ENCODE data around the gene SNAP29. TPM values are rescaled to one million over a fixed set of nuclear protein-coding genes. Genes with fewer than 3 reads are reported as not detected.

SNAP29 gene
- total and polyA plus RNA-seq, 9 of the 15 experiments (the other 6 are each of a cell fraction or from before 2014, with no cell fraction given), result 19.5 to 250 (median 75.9) TPM

DNA sequence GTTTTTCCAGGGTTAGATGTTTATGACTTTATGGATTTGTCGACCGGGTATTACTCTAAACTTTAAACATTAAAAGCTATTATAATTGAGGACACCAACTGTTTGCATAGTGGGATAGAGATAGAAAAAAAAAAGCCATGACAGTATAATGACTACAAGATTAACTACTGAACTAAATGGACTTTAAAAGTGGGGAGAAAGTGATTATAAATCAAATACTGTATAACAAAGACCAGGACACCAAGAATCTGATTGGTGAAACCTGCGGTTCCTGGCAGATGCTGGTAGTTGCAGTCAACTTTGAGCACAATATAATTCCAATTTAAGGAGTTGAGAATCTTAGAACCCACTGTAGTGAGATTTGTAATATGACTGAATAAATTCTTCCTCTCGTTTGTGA, 60.9 kb downstream of the SNAP29 start (continued):
- TF ChIP-seq TAF1 (IDR thresholded peaks at IDR 0.05; ENCODE audit: control insufficient read depth, extremely low read depth, insufficient read depth, low read length, severe bottlenecking) (no peak), ZNF780A (CRISPR knock-in tag; IDR thresholded peaks at IDR 0.05) (no peak), MTA1 (IDR thresholded peaks at IDR 0.05; ENCODE audit: borderline replicate concordance) (no peak), SIRT6 (IDR thresholded peaks at IDR 0.05; ENCODE audit: low read depth, low read length) (no peak), PHF8 (IDR thresholded peaks at IDR 0.05; ENCODE audit: borderline replicate concordance, low read length) (0 out of 2 replicates have a peak, but pooled peaks have one; percentile 11), POLR2AphosphoS5 (IDR thresholded peaks at IDR 0.05; ENCODE audit: control insufficient read depth, insufficient read depth, low read depth, low read length) (no peak), MCM3 (IDR thresholded peaks at IDR 0.05) (no peak), ZNF197 (CRISPR knock-in tag; IDR thresholded peaks at IDR 0.05; ENCODE audit: low read depth) (no peak), RBFOX2 (IDR thresholded peaks at IDR 0.05; ENCODE audit: low read depth, low read length) (peak; percentile 62; the same call in 1 of the 2 replicates), ZNF311 (CRISPR knock-in tag; IDR thresholded peaks at IDR 0.05) (no peak), SMARCB1 (IDR thresholded peaks at IDR 0.05; ENCODE audit: insufficient read length, low read depth) (peak; percentile 13), ETV6 (IDR thresholded peaks at IDR 0.05; ENCODE audit: borderline replicate concordance in 1 of 2, low read depth in 2 of 2, low read length in 1 of 2) (no peak), ETV6 (CRISPR knock-in tag; IDR thresholded peaks at IDR 0.05; ENCODE audit: borderline replicate concordance) (no peak)
- TF ChIP-seq, protein P1, sequence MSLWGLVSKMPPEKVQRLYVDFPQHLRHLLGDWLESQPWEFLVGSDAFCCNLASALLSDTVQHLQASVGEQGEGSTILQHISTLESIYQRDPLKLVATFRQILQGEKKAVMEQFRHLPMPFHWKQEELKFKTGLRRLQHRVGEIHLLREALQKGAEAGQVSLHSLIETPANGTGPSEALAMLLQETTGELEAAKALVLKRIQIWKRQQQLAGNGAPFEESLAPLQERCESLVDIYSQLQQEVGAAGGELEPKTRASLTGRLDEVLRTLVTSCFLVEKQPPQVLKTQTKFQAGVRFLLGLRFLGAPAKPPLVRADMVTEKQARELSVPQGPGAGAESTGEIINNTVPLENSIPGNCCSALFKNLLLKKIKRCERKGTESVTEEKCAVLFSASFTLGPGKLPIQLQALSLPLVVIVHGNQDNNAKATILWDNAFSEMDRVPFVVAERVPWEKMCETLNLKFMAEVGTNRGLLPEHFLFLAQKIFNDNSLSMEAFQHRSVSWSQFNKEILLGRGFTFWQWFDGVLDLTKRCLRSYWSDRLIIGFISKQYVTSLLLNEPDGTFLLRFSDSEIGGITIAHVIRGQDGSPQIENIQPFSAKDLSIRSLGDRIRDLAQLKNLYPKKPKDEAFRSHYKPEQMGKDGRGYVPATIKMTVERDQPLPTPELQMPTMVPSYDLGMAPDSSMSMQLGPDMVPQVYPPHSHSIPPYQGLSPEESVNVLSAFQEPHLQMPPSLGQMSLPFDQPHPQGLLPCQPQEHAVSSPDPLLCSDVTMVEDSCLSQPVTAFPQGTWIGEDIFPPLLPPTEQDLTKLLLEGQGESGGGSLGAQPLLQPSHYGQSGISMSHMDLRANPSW (CRISPR knock-in tag; IDR thresholded peaks at IDR 0.05), result 0 out of 2 replicates have a peak, but pooled peaks have one; percentile 33
- TF ChIP-seq, protein P2, sequence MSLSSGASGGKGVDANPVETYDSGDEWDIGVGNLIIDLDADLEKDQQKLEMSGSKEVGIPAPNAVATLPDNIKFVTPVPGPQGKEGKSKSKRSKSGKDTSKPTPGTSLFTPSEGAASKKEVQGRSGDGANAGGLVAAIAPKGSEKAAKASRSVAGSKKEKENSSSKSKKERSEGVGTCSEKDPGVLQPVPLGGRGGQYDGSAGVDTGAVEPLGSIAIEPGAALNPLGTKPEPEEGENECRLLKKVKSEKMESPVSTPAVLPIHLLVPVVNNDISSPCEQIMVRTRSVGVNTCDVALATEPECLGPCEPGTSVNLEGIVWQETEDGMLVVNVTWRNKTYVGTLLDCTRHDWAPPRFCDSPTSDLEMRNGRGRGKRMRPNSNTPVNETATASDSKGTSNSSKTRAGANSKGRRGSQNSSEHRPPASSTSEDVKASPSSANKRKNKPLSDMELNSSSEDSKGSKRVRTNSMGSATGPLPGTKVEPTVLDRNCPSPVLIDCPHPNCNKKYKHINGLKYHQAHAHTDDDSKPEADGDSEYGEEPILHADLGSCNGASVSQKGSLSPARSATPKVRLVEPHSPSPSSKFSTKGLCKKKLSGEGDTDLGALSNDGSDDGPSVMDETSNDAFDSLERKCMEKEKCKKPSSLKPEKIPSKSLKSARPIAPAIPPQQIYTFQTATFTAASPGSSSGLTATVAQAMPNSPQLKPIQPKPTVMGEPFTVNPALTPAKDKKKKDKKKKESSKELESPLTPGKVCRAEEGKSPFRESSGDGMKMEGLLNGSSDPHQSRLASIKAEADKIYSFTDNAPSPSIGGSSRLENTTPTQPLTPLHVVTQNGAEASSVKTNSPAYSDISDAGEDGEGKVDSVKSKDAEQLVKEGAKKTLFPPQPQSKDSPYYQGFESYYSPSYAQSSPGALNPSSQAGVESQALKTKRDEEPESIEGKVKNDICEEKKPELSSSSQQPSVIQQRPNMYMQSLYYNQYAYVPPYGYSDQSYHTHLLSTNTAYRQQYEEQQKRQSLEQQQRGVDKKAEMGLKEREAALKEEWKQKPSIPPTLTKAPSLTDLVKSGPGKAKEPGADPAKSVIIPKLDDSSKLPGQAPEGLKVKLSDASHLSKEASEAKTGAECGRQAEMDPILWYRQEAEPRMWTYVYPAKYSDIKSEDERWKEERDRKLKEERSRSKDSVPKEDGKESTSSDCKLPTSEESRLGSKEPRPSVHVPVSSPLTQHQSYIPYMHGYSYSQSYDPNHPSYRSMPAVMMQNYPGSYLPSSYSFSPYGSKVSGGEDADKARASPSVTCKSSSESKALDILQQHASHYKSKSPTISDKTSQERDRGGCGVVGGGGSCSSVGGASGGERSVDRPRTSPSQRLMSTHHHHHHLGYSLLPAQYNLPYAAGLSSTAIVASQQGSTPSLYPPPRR (CRISPR knock-in tag; IDR thresholded peaks at IDR 0.05; ENCODE audit: borderline replicate concordance), result no peak
- TF ChIP-seq, protein P3, sequence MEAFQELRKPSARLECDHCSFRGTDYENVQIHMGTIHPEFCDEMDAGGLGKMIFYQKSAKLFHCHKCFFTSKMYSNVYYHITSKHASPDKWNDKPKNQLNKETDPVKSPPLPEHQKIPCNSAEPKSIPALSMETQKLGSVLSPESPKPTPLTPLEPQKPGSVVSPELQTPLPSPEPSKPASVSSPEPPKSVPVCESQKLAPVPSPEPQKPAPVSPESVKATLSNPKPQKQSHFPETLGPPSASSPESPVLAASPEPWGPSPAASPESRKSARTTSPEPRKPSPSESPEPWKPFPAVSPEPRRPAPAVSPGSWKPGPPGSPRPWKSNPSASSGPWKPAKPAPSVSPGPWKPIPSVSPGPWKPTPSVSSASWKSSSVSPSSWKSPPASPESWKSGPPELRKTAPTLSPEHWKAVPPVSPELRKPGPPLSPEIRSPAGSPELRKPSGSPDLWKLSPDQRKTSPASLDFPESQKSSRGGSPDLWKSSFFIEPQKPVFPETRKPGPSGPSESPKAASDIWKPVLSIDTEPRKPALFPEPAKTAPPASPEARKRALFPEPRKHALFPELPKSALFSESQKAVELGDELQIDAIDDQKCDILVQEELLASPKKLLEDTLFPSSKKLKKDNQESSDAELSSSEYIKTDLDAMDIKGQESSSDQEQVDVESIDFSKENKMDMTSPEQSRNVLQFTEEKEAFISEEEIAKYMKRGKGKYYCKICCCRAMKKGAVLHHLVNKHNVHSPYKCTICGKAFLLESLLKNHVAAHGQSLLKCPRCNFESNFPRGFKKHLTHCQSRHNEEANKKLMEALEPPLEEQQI (IDR thresholded peaks at IDR 0.05), result no peak
- TF ChIP-seq, protein P4, sequence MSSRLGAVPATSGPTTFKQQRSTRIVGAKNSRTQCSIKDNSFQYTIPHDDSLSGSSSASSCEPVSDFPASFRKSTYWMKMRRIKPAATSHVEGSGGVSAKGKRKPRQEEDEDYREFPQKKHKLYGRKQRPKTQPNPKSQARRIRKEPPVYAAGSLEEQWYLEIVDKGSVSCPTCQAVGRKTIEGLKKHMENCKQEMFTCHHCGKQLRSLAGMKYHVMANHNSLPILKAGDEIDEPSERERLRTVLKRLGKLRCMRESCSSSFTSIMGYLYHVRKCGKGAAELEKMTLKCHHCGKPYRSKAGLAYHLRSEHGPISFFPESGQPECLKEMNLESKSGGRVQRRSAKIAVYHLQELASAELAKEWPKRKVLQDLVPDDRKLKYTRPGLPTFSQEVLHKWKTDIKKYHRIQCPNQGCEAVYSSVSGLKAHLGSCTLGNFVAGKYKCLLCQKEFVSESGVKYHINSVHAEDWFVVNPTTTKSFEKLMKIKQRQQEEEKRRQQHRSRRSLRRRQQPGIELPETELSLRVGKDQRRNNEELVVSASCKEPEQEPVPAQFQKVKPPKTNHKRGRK (tag; IDR thresholded peaks at IDR 0.05), result 0 out of 2 replicates have a peak, but pooled peaks have one; percentile 11
